Measurements from ENCODE around the gene TEX261.
"Not testable (repeated sequence)": the region's sequence is repeated elsewhere in the genome, so short reads cannot be mapped to it uniquely, and the experiment has no call there.

Gene TEX261

GRCh38 chr2:70994699-70995425, at the start of gene TEX261:
TSS of gene TEX261 (minus strand) at chr2:70994873. CDS start at chr2:70994757, 116 bp downstream.
- H3K27ac ChIP-seq = peak within 1 kb of the TSS; percentile 78
- peaks cover 21% of the 10 kb centered on the region for H3K36me3 ChIP-seq
- peak within 1 kb of the TSS; percentile 76 to 92 for H3K4me3 ChIP-seq (ENCODE audit: low read depth in 1 of 2, low read length in 1 of 2)
- TF ChIP-seq CTCF (IDR thresholded peaks at IDR 0.05) = peak; percentile 83
- no peaks in the 10 kb centered on the region for H3K27me3 ChIP-seq
- no peaks in the 10 kb centered on the region for H3K9me3 ChIP-seq
- H3K4me1 ChIP-seq (ENCODE audit: control insufficient read depth in 1 of 2, insufficient read depth in 1 of 2, low read depth in 1 of 2, low read length in 1 of 2) = peaks cover 43% of the 10 kb centered on the region in 2 experiments

GRCh38 chr2:71043531-71044407, 49.1 kb upstream of the TEX261 start:
- peaks cover 9% of the 10 kb centered on the region for H3K27me3 ChIP-seq
- H3K4me3 ChIP-seq (ENCODE audit: low read depth in 1 of 2, low read length in 1 of 2) = no peak overlapping the region
- no peak for TF ChIP-seq CTCF (IDR thresholded peaks at IDR 0.05)

GRCh38 chr2:71042287-71042686, 47.6 kb upstream of the TEX261 start:
- Histone ChIP-seq H3K9me3 (no peaks in the 10 kb centered on the region), H3K27me3 (peaks cover 9% of the 10 kb centered on the region), H3K36me3 (no peaks in the 10 kb centered on the region), H3K4me3 (ENCODE audit: low read depth in 1 of 2, low read length in 1 of 2) (no peak overlapping the region), H3K27ac (no peak overlapping the region), H3K4me1 (ENCODE audit: control insufficient read depth in 1 of 2, insufficient read depth in 1 of 2, low read depth in 1 of 2, low read length in 1 of 2) (peaks cover 15 to 17% of the 10 kb centered on the region in 2 experiments)
- TF ChIP-seq CTCF (IDR thresholded peaks at IDR 0.05) = no peak

More at GRCh38 chr2:71043531-71044407, 49.1 kb upstream of the TEX261 start:
- H3K36me3 ChIP-seq = no peaks in the 10 kb centered on the region
- no peak overlapping the region for H3K27ac ChIP-seq
- H3K4me1 ChIP-seq (ENCODE audit: control insufficient read depth in 1 of 2, insufficient read depth in 1 of 2, low read depth in 1 of 2, low read length in 1 of 2) = peaks cover 15 to 17% of the 10 kb centered on the region in 2 experiments
- H3K9me3 ChIP-seq = no peaks in the 10 kb centered on the region

GRCh38 chr2:71036296-71036695, 41.6 kb upstream of the TEX261 start:
- H3K4me1 ChIP-seq (ENCODE audit: control insufficient read depth in 1 of 2, insufficient read depth in 1 of 2, low read depth in 1 of 2, low read length in 1 of 2); H3K27me3 ChIP-seq; H3K36me3 ChIP-seq; H3K4me3 ChIP-seq (ENCODE audit: low read depth in 1 of 2, low read length in 1 of 2); H3K9me3 ChIP-seq; H3K27ac ChIP-seq: not testable (repeated sequence)

GRCh38 chr2:71023553-71024243, 29.0 kb upstream of the TEX261 start:
- TF ChIP-seq CTCF (IDR thresholded peaks at IDR 0.05) = peak; percentile 34
- not testable (repeated sequence) for H3K27me3 ChIP-seq; H3K36me3 ChIP-seq; H3K4me1 ChIP-seq (ENCODE audit: control insufficient read depth in 1 of 2, insufficient read depth in 1 of 2, low read depth in 1 of 2, low read length in 1 of 2); H3K9me3 ChIP-seq; H3K27ac ChIP-seq; H3K4me3 ChIP-seq (ENCODE audit: low read depth in 1 of 2, low read length in 1 of 2)

GRCh38 chr2:71021394-71021793, 26.7 kb upstream of the TEX261 start:
- H3K4me3 ChIP-seq (ENCODE audit: low read depth in 1 of 2, low read length in 1 of 2); H3K4me1 ChIP-seq (ENCODE audit: control insufficient read depth in 1 of 2, insufficient read depth in 1 of 2, low read depth in 1 of 2, low read length in 1 of 2); H3K36me3 ChIP-seq; H3K9me3 ChIP-seq; H3K27me3 ChIP-seq; H3K27ac ChIP-seq: not testable (repeated sequence)

- H3K27ac ChIP-seq; H3K27me3 ChIP-seq; H3K4me1 ChIP-seq (ENCODE audit: control insufficient read depth in 1 of 2, insufficient read depth in 1 of 2, low read depth in 1 of 2, low read length in 1 of 2); H3K9me3 ChIP-seq; H3K36me3 ChIP-seq; H3K4me3 ChIP-seq (ENCODE audit: low read depth in 1 of 2, low read length in 1 of 2): not testable (repeated sequence)
Observed at GRCh38 chr2:71019989-71020388, 25.3 kb upstream of the TEX261 start.
